Measurements from ENCODE around the gene LCE1A.

LCE1A gene

DNA sequence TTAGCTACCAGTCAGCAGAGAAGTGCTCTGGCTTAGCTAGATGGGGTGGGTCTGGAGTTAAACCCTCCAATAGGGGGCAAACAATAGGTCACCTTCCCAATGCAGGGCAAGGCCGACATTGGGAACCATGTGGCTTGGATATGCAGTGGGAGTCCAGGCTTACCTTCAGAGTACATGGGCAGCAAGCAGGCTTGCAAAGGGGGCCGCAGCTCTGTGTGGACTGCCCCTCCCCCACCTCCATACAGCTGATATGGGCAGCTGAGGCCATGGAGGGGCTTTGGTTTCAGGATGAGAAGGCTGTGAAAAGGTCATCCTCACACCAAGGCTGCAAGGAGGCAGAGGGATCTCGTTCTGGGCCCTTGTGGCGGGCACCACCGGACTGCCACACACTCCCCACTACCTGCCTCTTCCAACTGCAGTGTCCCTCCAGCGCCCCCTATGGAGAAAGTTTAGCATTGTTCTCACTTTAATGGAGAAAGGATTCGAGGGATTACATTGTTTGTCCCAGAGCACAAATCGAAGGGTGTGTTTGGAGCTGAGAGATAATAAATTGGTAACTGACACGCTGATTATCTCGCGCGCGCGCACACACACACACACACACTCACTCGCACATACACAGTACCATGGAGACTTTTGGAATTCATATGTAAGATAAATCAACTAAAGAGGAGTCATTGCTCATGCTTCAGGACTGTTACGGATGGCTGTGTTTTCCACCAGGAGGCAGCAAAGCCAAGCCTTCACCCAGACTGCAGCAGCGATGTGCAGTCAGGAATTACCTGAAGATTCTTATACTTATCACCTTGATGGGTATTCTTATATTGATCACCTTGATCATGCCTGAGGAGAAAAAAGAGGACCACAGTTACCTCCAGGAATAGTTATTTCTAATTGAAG, 43.8 kb downstream of the LCE1A start:
- DNase-seq (ENCODE audit: low spot score): peak; percentile 24

- no peak for DNase-seq (ENCODE audit: low spot score)
Measured at GRCh38 chr1:152871731-152872126, 44.5 kb downstream of the LCE1A start.

DNA sequence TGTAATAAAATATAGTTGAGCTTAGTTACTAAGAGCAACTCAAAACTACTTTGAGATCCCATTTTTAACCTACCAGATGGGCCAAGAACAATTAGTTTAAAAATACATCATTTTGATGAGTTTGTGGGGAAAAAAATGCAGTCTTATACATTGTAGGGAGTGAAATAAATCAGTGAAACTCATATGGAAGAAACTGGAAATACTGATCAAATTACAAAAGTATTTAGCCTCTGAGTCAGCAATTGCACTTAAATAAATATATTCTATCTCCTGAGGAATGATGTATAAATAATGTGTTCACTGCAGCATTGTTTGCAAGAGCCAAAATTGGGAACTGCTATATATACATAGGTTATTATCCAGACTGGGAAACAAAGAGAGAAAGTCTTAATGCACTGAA, 46.2 kb downstream of the LCE1A start:
- DNase-seq (ENCODE audit: low spot score): no peak

DNA sequence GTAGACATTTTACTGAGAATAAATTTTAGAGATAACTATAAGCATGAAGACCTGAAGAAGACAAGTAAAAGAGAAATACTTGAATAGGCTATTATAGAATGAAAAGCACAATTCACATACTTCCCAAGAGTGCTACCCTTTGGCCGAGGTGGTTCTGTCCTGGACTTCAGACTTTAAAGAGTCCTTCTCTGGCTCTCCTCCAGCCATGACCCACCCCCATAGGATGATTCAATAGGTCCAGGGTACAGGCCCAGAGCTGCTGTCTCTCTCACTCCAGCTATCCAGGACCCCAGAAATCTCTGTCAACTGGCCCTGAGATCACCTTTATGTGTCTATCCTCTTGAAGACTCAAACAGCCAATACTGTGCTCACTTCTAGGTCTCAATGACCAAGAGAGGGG, 49.6 kb downstream of the LCE1A start:
- DNase-seq (ENCODE audit: low spot score): no peak

Measured in AG08395 (cell line).